ENCODE data around the gene GALE. TPM values are rescaled to one million over a fixed set of nuclear protein-coding genes. Genes with fewer than 3 reads are reported as not detected.
A peak's percentile ranks its signal among the peaks of the same experiment; 100 is the strongest.
"Not testable (repeated sequence)": the region's sequence is repeated elsewhere in the genome, so short reads cannot be mapped to it uniquely, and the experiment has no call there.

GALE gene
- total RNA-seq, 2 experiments from 2014 or later = 14.5 to 17.4 TPM

GRCh38 chr1:23783141-23783540 is 17.4 kb downstream of the GALE start:
- POLR2A ChIA-PET, H3K9me3 Mint-ChIP-seq: not testable (repeated sequence)

GRCh38 chr1:23779826-23780371 is 20.7 kb downstream of the GALE start:
- Mint-ChIP-seq H3K36me3 (ENCODE audit: low read depth) (peaks cover 9% of the 10 kb centered on the region), H3K9me3 (no peaks in the 10 kb centered on the region), H3K27me3 (no peaks in the 10 kb centered on the region), H3K4me1 (peaks cover 42% of the 10 kb centered on the region), H3K27ac (peak overlapping the region; percentile 95), H3K4me3 (peak overlapping the region; percentile 82)
- no peak for DNase-seq
- POLR2A ChIA-PET = interaction anchor here (0.5 kb wide), 1 partner anchor 691 kb away, joined by 3 read pairs; no protein-coding TSS in a partner anchor
- CTCF ChIA-PET = interaction anchor here (2.1 to 2.9 kb wide), 2 partner anchors 8 to 21 kb away, joined by 6 to 7 read pairs; partner anchors contain the start of gene GALE

More at GRCh38 chr1:23783141-23783540, 17.4 kb downstream of the GALE start:
- H3K36me3 Mint-ChIP-seq (ENCODE audit: low read depth) = peaks cover 32% of the 10 kb centered on the region
- H3K4me3 Mint-ChIP-seq, H3K27me3 Mint-ChIP-seq, DNase-seq, H3K27ac Mint-ChIP-seq: not testable (repeated sequence)
- CTCF ChIA-PET = interaction anchor here (1.1 to 1.8 kb wide), 2 partner anchors 12 kb away, joined by 3 to 4 read pairs; no protein-coding TSS in a partner anchor
- peaks cover 23% of the 10 kb centered on the region for H3K4me1 Mint-ChIP-seq

- peak; percentile 78 for DNase-seq
These were observed 22.4 kb downstream of the GALE start, which contains the start of gene PITHD1 for GRCh38 chr1:23777979-23778814. Gene PITHD1, plus strand, starts transcription at chr1:23778418. Its CDS starts 98 bp downstream, at chr1:23778516.

GRCh38 chr1:23776217-23776616 is 24.3 kb downstream of the GALE start:
- H3K9me3 Mint-ChIP-seq = no peaks in the 10 kb centered on the region
- ChIA-PET POLR2A (no interaction called here), CTCF (interaction anchor here (1.1 to 2.2 kb wide), 3 partner anchors 12 to 141 kb away, joined by 3 to 7 read pairs (median 4); no protein-coding TSS in a partner anchor)
- H3K4me3 Mint-ChIP-seq = no peak overlapping the region
- peaks cover 11% of the 10 kb centered on the region for H3K36me3 Mint-ChIP-seq (ENCODE audit: low read depth)
- H3K4me1 Mint-ChIP-seq = peaks cover 50% of the 10 kb centered on the region
- H3K27me3 Mint-ChIP-seq = no peaks in the 10 kb centered on the region
- no peak for DNase-seq
- H3K27ac Mint-ChIP-seq = no peak overlapping the region

More at GRCh38 chr1:23777979-23778814, 22.4 kb downstream of the GALE start, which contains the start of gene PITHD1:
- Mint-ChIP-seq H3K9me3 (no peaks in the 10 kb centered on the region), H3K36me3 (ENCODE audit: low read depth) (peaks cover 9% of the 10 kb centered on the region), H3K27ac (peak within 1 kb of the TSS; percentile 95), H3K27me3 (no peaks in the 10 kb centered on the region), H3K4me3 (peak within 1 kb of the TSS; percentile 82), H3K4me1 (peaks cover 46% of the 10 kb centered on the region)
- CTCF ChIA-PET = interaction anchor here (0.5 to 2.9 kb wide), 7 partner anchors 14 to 420 kb away, joined by 3 to 7 read pairs (median 3); partner anchors contain the start of gene GALE
- POLR2A ChIA-PET = interaction anchor here (0.9 kb wide), 1 partner anchor 13 kb away, joined by 3 read pairs; the partner anchor contains the start of gene LYPLA2

GRCh38 chr1:23774174-23774880 is 26.2 kb downstream of the GALE start:
- POLR2A ChIA-PET = no interaction called here
- no peaks in the 10 kb centered on the region for H3K9me3 Mint-ChIP-seq
- no peak overlapping the region for H3K27ac Mint-ChIP-seq
- peaks cover 4% of the 10 kb centered on the region for H3K36me3 Mint-ChIP-seq (ENCODE audit: low read depth)
- DNase-seq = no peak
- CTCF ChIA-PET = interaction anchor here (1.0 to 2.2 kb wide), 2 partner anchors 14 to 142 kb away, joined by 3 to 7 read pairs; no protein-coding TSS in a partner anchor
- no peaks in the 10 kb centered on the region for H3K27me3 Mint-ChIP-seq
- peaks cover 39% of the 10 kb centered on the region for H3K4me1 Mint-ChIP-seq
- no peak overlapping the region for H3K4me3 Mint-ChIP-seq

- Mint-ChIP-seq H3K27me3 (no peaks in the 10 kb centered on the region), H3K4me3 (no peak overlapping the region)
- CTCF ChIA-PET = no interaction called here
These were observed 27.7 kb downstream of the GALE start for GRCh38 chr1:23772854-23773242.

GRCh38 chr1:23772049-23772853 is 28.3 kb downstream of the GALE start:
- H3K9me3 Mint-ChIP-seq = no peaks in the 10 kb centered on the region
- H3K27ac Mint-ChIP-seq = no peak overlapping the region
- DNase-seq = peak; percentile 90
- ChIA-PET CTCF (interaction anchor here (0.6 to 2.0 kb wide), 21 partner anchors 8 to 153 kb away, joined by 3 to 9 read pairs (median 4); partner anchors contain the start of genes ELOA and RPL11), POLR2A (interaction anchor here (0.6 kb wide), 1 partner anchor 51 kb away, joined by 3 read pairs; no protein-coding TSS in a partner anchor)
- H3K27me3 Mint-ChIP-seq = no peaks in the 10 kb centered on the region
- peaks cover 2% of the 10 kb centered on the region for H3K36me3 Mint-ChIP-seq (ENCODE audit: low read depth)
- H3K4me3 Mint-ChIP-seq = no peak overlapping the region
- H3K4me1 Mint-ChIP-seq = peaks cover 32% of the 10 kb centered on the region

More at GRCh38 chr1:23772854-23773242, 27.7 kb downstream of the GALE start:
- no peak overlapping the region for H3K27ac Mint-ChIP-seq
- H3K9me3 Mint-ChIP-seq = no peaks in the 10 kb centered on the region
- peaks cover 2% of the 10 kb centered on the region for H3K36me3 Mint-ChIP-seq (ENCODE audit: low read depth)
- POLR2A ChIA-PET = no interaction called here
- DNase-seq = no peak
- peaks cover 35% of the 10 kb centered on the region for H3K4me1 Mint-ChIP-seq

- Mint-ChIP-seq H3K4me3 (no peak overlapping the region), H3K27ac (no peak overlapping the region), H3K27me3 (no peaks in the 10 kb centered on the region), H3K4me1 (peaks cover 8% of the 10 kb centered on the region), H3K36me3 (ENCODE audit: low read depth) (peaks cover 4% of the 10 kb centered on the region), H3K9me3 (no peaks in the 10 kb centered on the region)
- no peak for DNase-seq
- CTCF ChIA-PET = interaction anchor here (0.6 to 1.2 kb wide), 3 partner anchors 21 to 77 kb away, joined by 3 read pairs; partner anchors contain the start of gene RPL11
- POLR2A ChIA-PET = no interaction called here
These were observed 31.8 kb downstream of the GALE start for GRCh38 chr1:23768733-23769132.

- Mint-ChIP-seq H3K4me3 (no peak overlapping the region), H3K27ac (no peak overlapping the region), H3K36me3 (ENCODE audit: low read depth) (peaks cover 28% of the 10 kb centered on the region), H3K9me3 (no peaks in the 10 kb centered on the region), H3K27me3 (no peaks in the 10 kb centered on the region), H3K4me1 (no peaks in the 10 kb centered on the region)
- ChIA-PET CTCF (interaction anchor here (0.6 to 2.5 kb wide), 2 partner anchors 9 to 105 kb away, joined by 3 to 9 read pairs; no protein-coding TSS in a partner anchor), POLR2A (no interaction called here)
- DNase-seq = no peak
These were observed 37.4 kb downstream of the GALE start for GRCh38 chr1:23763041-23763577.

GRCh38 chr1:23759277-23759676 is 41.3 kb downstream of the GALE start:
- DNase-seq = no peak
- ChIA-PET CTCF (no interaction called here), POLR2A (no interaction called here)
- Mint-ChIP-seq H3K4me3 (no peak overlapping the region), H3K27me3 (no peaks in the 10 kb centered on the region), H3K27ac (peak overlapping the region; percentile 21), H3K4me1 (no peaks in the 10 kb centered on the region), H3K36me3 (ENCODE audit: low read depth) (peaks cover 48% of the 10 kb centered on the region), H3K9me3 (no peaks in the 10 kb centered on the region)

- Mint-ChIP-seq H3K9me3 (no peaks in the 10 kb centered on the region), H3K4me1 (no peaks in the 10 kb centered on the region), H3K27ac (no peak overlapping the region), H3K36me3 (ENCODE audit: low read depth) (peaks cover 56% of the 10 kb centered on the region), H3K4me3 (no peak overlapping the region), H3K27me3 (no peaks in the 10 kb centered on the region)
- DNase-seq = no peak
- ChIA-PET CTCF (interaction anchor here (0.6 to 1.2 kb wide), 2 partner anchors 14 to 295 kb away, joined by 3 read pairs; no protein-coding TSS in a partner anchor), POLR2A (no interaction called here)
These were observed 42.7 kb downstream of the GALE start for GRCh38 chr1:23757812-23758211.
